ENCODE results near the gene NPAS3.

NPAS3 gene

DNA sequence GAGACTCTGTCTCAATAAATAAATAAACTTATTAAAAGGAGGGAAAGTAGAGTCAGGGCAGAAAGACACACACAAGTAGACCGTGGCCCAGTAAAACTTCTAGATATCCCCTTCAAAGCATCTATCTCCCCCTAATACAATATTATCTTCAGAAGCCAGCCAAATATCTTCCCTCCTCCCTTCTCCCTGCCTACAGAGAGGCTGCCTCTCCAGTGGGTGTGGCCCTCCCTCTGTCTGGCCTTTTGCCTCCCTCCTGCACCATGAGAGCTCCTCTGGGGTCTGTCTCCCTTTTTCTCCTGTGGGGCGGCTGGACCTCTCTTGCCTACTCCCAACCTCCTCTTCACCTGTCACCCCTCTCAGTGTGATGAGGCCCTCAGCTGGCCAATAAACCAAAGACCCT, 873.0 kb downstream of the NPAS3 start:
- TF ChIP-seq POLR2AphosphoS5 (IDR thresholded peaks at IDR 0.05; ENCODE audit: low read depth, low read length) (no peak), FOXP2 (optimal IDR thresholded peaks at IDR 0.05; ENCODE audit: borderline replicate concordance, extremely low read depth, extremely low read length, insufficient read depth) (no peak), TAF1 (IDR thresholded peaks at IDR 0.05; ENCODE audit: borderline replicate concordance, insufficient read depth, low read length) (no peak), SIN3A (IDR thresholded peaks at IDR 0.05; ENCODE audit: borderline replicate concordance, insufficient read depth, low read length) (no peak)
- TF ChIP-seq, protein P1, sequence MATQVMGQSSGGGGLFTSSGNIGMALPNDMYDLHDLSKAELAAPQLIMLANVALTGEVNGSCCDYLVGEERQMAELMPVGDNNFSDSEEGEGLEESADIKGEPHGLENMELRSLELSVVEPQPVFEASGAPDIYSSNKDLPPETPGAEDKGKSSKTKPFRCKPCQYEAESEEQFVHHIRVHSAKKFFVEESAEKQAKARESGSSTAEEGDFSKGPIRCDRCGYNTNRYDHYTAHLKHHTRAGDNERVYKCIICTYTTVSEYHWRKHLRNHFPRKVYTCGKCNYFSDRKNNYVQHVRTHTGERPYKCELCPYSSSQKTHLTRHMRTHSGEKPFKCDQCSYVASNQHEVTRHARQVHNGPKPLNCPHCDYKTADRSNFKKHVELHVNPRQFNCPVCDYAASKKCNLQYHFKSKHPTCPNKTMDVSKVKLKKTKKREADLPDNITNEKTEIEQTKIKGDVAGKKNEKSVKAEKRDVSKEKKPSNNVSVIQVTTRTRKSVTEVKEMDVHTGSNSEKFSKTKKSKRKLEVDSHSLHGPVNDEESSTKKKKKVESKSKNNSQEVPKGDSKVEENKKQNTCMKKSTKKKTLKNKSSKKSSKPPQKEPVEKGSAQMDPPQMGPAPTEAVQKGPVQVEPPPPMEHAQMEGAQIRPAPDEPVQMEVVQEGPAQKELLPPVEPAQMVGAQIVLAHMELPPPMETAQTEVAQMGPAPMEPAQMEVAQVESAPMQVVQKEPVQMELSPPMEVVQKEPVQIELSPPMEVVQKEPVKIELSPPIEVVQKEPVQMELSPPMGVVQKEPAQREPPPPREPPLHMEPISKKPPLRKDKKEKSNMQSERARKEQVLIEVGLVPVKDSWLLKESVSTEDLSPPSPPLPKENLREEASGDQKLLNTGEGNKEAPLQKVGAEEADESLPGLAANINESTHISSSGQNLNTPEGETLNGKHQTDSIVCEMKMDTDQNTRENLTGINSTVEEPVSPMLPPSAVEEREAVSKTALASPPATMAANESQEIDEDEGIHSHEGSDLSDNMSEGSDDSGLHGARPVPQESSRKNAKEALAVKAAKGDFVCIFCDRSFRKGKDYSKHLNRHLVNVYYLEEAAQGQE (IDR thresholded peaks at IDR 0.05; ENCODE audit: insufficient read depth in 1 of 2, low read depth in 2 of 2, low read length in 2 of 2), result no peak

DNA sequence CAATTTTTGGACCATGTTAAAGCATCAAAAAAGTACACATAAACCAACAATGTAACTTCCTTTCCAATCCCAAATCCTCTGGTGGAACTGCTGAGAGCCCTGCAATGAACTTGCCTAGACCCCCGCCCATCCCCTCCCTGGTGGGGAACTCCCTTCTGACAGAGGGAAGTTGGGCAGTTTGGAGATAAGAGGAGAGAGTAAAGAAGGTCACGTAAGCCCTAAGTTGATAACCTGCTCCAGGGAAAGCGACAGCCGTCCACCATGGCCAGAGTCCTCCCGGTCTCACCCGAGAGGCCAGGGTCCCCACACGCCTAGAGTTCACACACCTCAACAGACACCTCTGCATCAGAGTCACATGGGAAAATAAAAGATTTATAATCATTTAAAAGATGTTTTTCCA, 873.5 kb downstream of the NPAS3 start:
- TF ChIP-seq, protein P1 (IDR thresholded peaks at IDR 0.05; ENCODE audit: insufficient read depth in 1 of 2, low read depth in 2 of 2, low read length in 2 of 2), result no peak
- TF ChIP-seq POLR2AphosphoS5 (IDR thresholded peaks at IDR 0.05; ENCODE audit: low read depth, low read length), result no peak
- TF ChIP-seq FOXP2 (optimal IDR thresholded peaks at IDR 0.05; ENCODE audit: borderline replicate concordance, extremely low read depth, extremely low read length, insufficient read depth), result no peak
- no peak for TF ChIP-seq TAF1 (IDR thresholded peaks at IDR 0.05; ENCODE audit: borderline replicate concordance, insufficient read depth, low read length)
- no peak for TF ChIP-seq SIN3A (IDR thresholded peaks at IDR 0.05; ENCODE audit: borderline replicate concordance, insufficient read depth, low read length)

GRCh38 chr14:33812601-33813000, 873.9 kb downstream of the NPAS3 start:
- no peak for TF ChIP-seq FOXP2 (optimal IDR thresholded peaks at IDR 0.05; ENCODE audit: borderline replicate concordance, extremely low read depth, extremely low read length, insufficient read depth)
- no peak for TF ChIP-seq SIN3A (IDR thresholded peaks at IDR 0.05; ENCODE audit: borderline replicate concordance, insufficient read depth, low read length)
- no peak for TF ChIP-seq POLR2AphosphoS5 (IDR thresholded peaks at IDR 0.05; ENCODE audit: low read depth, low read length)
- TF ChIP-seq, protein P1 (IDR thresholded peaks at IDR 0.05; ENCODE audit: insufficient read depth in 1 of 2, low read depth in 2 of 2, low read length in 2 of 2), result no peak
- no peak for TF ChIP-seq TAF1 (IDR thresholded peaks at IDR 0.05; ENCODE audit: borderline replicate concordance, insufficient read depth, low read length)

- TF ChIP-seq TAF1 (IDR thresholded peaks at IDR 0.05; ENCODE audit: borderline replicate concordance, insufficient read depth, low read length) (no peak), POLR2AphosphoS5 (IDR thresholded peaks at IDR 0.05; ENCODE audit: low read depth, low read length) (no peak), FOXP2 (optimal IDR thresholded peaks at IDR 0.05; ENCODE audit: borderline replicate concordance, extremely low read depth, extremely low read length, insufficient read depth) (no peak), SIN3A (IDR thresholded peaks at IDR 0.05; ENCODE audit: borderline replicate concordance, insufficient read depth, low read length) (no peak)
- TF ChIP-seq, protein P1 (IDR thresholded peaks at IDR 0.05; ENCODE audit: insufficient read depth in 1 of 2, low read depth in 2 of 2, low read length in 2 of 2), result no peak
Observed at GRCh38 chr14:33814010-33814409, 875.3 kb downstream of the NPAS3 start.

Measured in PFSK-1 (cell line).